ENCODE results near the gene HSPA14. TPM values are rescaled to one million over a fixed set of nuclear protein-coding genes. Genes with fewer than 3 reads are reported as not detected.

HSPA14 gene
- total and polyA plus RNA-seq, 10 of the 15 experiments (the other 5 are each of a cell fraction or from before 2014, with no cell fraction given) = 26.6 to 56.1 (median 34.3) TPM

GRCh38 chr10:14840178-14840577 is 2.1 kb downstream of the HSPA14 start:
- H4K20me1 ChIP-seq (ENCODE audit: control insufficient read depth, insufficient read depth) = 0 out of 2 replicates have a peak, but pooled peaks cover 3% of the 10 kb centered on the region
- no peak overlapping the region for H2AFZ ChIP-seq (ENCODE audit: control insufficient read depth, low read depth, low read length)
- ChIA-PET POLR2A (no interaction called here), RAD21 (ENCODE audit: unreplicated experiment) (no interaction called here), CTCF (interaction anchor here (1.9 kb wide), 1 partner anchor 11 kb away, joined by 5 read pairs; no protein-coding TSS in a partner anchor), SMC1A (ENCODE audit: uncharacterized antibody, unreplicated experiment) (no interaction called here)
- peaks cover 29% of the 10 kb centered on the region for H3K79me2 ChIP-seq (ENCODE audit: control insufficient read depth, insufficient read depth, low read length)
- no peak overlapping the region for H3K4me3 ChIP-seq
- DNase-seq (ENCODE audit: low read depth, low spot score) (no peak), FAIRE-seq (no peak), ATAC-seq (no peak)
- BruUV-seq (replicated peaks) = no TSS peak
- no peak for TF ChIP-seq GABPA (IDR thresholded peaks at IDR 0.05; ENCODE audit: low read depth)
- TF ChIP-seq, protein P1, sequence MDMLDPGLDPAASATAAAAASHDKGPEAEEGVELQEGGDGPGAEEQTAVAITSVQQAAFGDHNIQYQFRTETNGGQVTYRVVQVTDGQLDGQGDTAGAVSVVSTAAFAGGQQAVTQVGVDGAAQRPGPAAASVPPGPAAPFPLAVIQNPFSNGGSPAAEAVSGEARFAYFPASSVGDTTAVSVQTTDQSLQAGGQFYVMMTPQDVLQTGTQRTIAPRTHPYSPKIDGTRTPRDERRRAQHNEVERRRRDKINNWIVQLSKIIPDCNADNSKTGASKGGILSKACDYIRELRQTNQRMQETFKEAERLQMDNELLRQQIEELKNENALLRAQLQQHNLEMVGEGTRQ (IDR thresholded peaks at IDR 0.05; ENCODE audit: borderline replicate concordance, low read depth, low read length) = no peak
- no peak for TF ChIP-seq ATF7 (IDR thresholded peaks at IDR 0.05; ENCODE audit: low read depth)
- TF ChIP-seq, protein P2, sequence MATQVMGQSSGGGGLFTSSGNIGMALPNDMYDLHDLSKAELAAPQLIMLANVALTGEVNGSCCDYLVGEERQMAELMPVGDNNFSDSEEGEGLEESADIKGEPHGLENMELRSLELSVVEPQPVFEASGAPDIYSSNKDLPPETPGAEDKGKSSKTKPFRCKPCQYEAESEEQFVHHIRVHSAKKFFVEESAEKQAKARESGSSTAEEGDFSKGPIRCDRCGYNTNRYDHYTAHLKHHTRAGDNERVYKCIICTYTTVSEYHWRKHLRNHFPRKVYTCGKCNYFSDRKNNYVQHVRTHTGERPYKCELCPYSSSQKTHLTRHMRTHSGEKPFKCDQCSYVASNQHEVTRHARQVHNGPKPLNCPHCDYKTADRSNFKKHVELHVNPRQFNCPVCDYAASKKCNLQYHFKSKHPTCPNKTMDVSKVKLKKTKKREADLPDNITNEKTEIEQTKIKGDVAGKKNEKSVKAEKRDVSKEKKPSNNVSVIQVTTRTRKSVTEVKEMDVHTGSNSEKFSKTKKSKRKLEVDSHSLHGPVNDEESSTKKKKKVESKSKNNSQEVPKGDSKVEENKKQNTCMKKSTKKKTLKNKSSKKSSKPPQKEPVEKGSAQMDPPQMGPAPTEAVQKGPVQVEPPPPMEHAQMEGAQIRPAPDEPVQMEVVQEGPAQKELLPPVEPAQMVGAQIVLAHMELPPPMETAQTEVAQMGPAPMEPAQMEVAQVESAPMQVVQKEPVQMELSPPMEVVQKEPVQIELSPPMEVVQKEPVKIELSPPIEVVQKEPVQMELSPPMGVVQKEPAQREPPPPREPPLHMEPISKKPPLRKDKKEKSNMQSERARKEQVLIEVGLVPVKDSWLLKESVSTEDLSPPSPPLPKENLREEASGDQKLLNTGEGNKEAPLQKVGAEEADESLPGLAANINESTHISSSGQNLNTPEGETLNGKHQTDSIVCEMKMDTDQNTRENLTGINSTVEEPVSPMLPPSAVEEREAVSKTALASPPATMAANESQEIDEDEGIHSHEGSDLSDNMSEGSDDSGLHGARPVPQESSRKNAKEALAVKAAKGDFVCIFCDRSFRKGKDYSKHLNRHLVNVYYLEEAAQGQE (IDR thresholded peaks at IDR 0.05; ENCODE audit: low read depth, low read length) = no peak
- no peak for TF ChIP-seq BRCA1 (IDR thresholded peaks at IDR 0.05; ENCODE audit: low read depth, low read length)
- TF ChIP-seq, protein P3, sequence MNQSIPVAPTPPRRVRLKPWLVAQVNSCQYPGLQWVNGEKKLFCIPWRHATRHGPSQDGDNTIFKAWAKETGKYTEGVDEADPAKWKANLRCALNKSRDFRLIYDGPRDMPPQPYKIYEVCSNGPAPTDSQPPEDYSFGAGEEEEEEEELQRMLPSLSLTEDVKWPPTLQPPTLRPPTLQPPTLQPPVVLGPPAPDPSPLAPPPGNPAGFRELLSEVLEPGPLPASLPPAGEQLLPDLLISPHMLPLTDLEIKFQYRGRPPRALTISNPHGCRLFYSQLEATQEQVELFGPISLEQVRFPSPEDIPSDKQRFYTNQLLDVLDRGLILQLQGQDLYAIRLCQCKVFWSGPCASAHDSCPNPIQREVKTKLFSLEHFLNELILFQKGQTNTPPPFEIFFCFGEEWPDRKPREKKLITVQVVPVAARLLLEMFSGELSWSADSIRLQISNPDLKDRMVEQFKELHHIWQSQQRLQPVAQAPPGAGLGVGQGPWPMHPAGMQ (IDR thresholded peaks at IDR 0.05; ENCODE audit: borderline replicate concordance) = no peak
- TF ChIP-seq CHD1 (IDR thresholded peaks at IDR 0.05; ENCODE audit: low read depth, low read length) = no peak
- no peak for TF ChIP-seq CBFB (IDR thresholded peaks at IDR 0.05; ENCODE audit: low read depth)
- TF ChIP-seq CTCF (IDR thresholded peaks at IDR 0.05 in 2 of 3, conservative IDR thresholded peaks at IDR 0.05 in 1 of 3; ENCODE audit: control insufficient read depth in 2 of 3, extremely low read depth in 1 of 3, insufficient read depth in 1 of 3, low read depth in 3 of 3, low read length in 3 of 3) = no peak
- no peak for TF ChIP-seq STAT3 (IDR thresholded peaks at IDR 0.05; ENCODE audit: low read depth, low read length)
- no peak for TF ChIP-seq ESRRA (IDR thresholded peaks at IDR 0.05; ENCODE audit: low read length)
- TF ChIP-seq CHD4 (IDR thresholded peaks at IDR 0.05) = no peak
- TF ChIP-seq SRF (IDR thresholded peaks at IDR 0.05; ENCODE audit: low read depth in 2 of 2, low read length in 2 of 2) = no peak
- TF ChIP-seq IKZF1 (conservative IDR thresholded peaks at IDR 0.05) = no peak
- no peak for TF ChIP-seq ZBED1 (IDR thresholded peaks at IDR 0.05; ENCODE audit: borderline replicate concordance)
- no peak for TF ChIP-seq MYC (IDR thresholded peaks at IDR 0.05; ENCODE audit: insufficient read depth, insufficient read length, insufficient replicate concordance, low read length, severe bottlenecking)
- TF ChIP-seq BMI1 (IDR thresholded peaks at IDR 0.05; ENCODE audit: borderline replicate concordance) = no peak
- TF ChIP-seq RAD21 (IDR thresholded peaks at IDR 0.05; ENCODE audit: insufficient read depth, low read depth, low read length) = no peak
- TF ChIP-seq SREBF2 (IDR thresholded peaks at IDR 0.05; ENCODE audit: low read length) = no peak
- no peaks in the 10 kb centered on the region for H3K9me3 ChIP-seq (replicated peaks; ENCODE audit: control insufficient read depth, insufficient read depth, low read length)
- H3K27me3 ChIP-seq (replicated peaks in 1 of 2; ENCODE audit: control insufficient read depth in 2 of 2, insufficient read depth in 2 of 2, low read length in 1 of 2) = no peaks in the 10 kb centered on the region
- peak overlapping the region; percentile 41; the same call in 1 of the 2 replicates for H3K4me2 ChIP-seq (ENCODE audit: control insufficient read depth, insufficient read depth)
- no peak overlapping the region for H3K27ac ChIP-seq (ENCODE audit: control insufficient read depth, insufficient read depth)
- 90% methylated on average over 2 of the region's 2 CpGs for WGBS (ENCODE audit: insufficient coverage, insufficient replicate concordance, low lambda C conversion rate, missing lambda C conversion rate)
- peaks cover 3 to 31% of the 10 kb centered on the region in 2 experiments for H3K36me3 ChIP-seq (ENCODE audit: control insufficient read depth in 2 of 2, insufficient read depth in 2 of 2, low read length in 1 of 2)
- peaks cover 7% of the 10 kb centered on the region; the same call in 1 of the 2 replicates for H3K4me1 ChIP-seq (ENCODE audit: control insufficient read depth, insufficient read depth, low read length)
- in situ Hi-C loops (cut with MboI) = no loop called here
- intact Hi-C loops (cut with micrococcal nuclease; ENCODE audit: unreplicated experiment) = no loop called here
- H3K9ac ChIP-seq (ENCODE audit: control insufficient read depth, insufficient read depth, low read length) = no peak overlapping the region

Data from GM12878 (cell line).